ENCODE data around the gene CTSZ.
"Not testable (repeated sequence)": the region's sequence is repeated elsewhere in the genome, so short reads cannot be mapped to it uniquely, and the experiment has no call there.

The CTSZ gene

GRCh38 chr20:59011874-59012157 is 4.8 kb upstream of the CTSZ start:
- DNase-seq = not testable (repeated sequence)

GRCh38 chr20:59010995-59011873 is 4.2 kb upstream of the CTSZ start:
- DNase-seq = no peak

GRCh38 chr20:59010321-59010994 is 3.4 kb upstream of the CTSZ start:
- DNase-seq = no peak

GRCh38 chr20:59008715-59009336 is 1.8 kb upstream of the CTSZ start:
- no peak for DNase-seq

GRCh38 chr20:59007665-59008511 is 834 bp upstream of the CTSZ start:
- no peak for DNase-seq

- DNase-seq = no peak
Measured at GRCh38 chr20:59006167-59006863, 739 bp downstream of the CTSZ start.

- DNase-seq = no peak
Measured at GRCh38 chr20:59005523-59006166, 1.4 kb downstream of the CTSZ start.

- no peak for DNase-seq
Measured at GRCh38 chr20:59004763-59005522, 2.1 kb downstream of the CTSZ start.

- DNase-seq = no peak
Measured at GRCh38 chr20:59004493-59004762, 2.6 kb downstream of the CTSZ start.

GRCh38 chr20:59003836-59004492 is 3.1 kb downstream of the CTSZ start:
- DNase-seq = no peak

GRCh38 chr20:59002874-59003399 is 4.1 kb downstream of the CTSZ start:
- no peak for DNase-seq

- DNase-seq = no peak
Measured at GRCh38 chr20:59002388-59002787, 4.7 kb downstream of the CTSZ start.

GRCh38 chr20:59001449-59002171 is 5.4 kb downstream of the CTSZ start:
- no peak for DNase-seq

GRCh38 chr20:59001068-59001448 is 6.0 kb downstream of the CTSZ start:
- no peak for DNase-seq

- DNase-seq = no peak
Measured at GRCh38 chr20:59000326-59000725, 6.7 kb downstream of the CTSZ start.

GRCh38 chr20:58998656-58999055 is 8.4 kb downstream of the CTSZ start:
- no peak for DNase-seq

- DNase-seq = no peak
Measured at GRCh38 chr20:58997141-58997770, 9.8 kb downstream of the CTSZ start.

- no peak for DNase-seq
Measured at GRCh38 chr20:58996226-58996611, 10.8 kb downstream of the CTSZ start.

- DNase-seq = no peak
Measured at GRCh38 chr20:58995461-58996225, 11.4 kb downstream of the CTSZ start.
